MM.1S (cell line): ENCODE measurements around the gene CHCHD10.

ENCODE experiments used
- DNase-seq: peaks from one replicate; pipeline ENCODE4 v3.0.0-alpha.2; 2015
- H2AFZ ChIP-seq: fragments of 300-600 bp; sonication (generic); 2 replicates; pipeline ENCODE4 v1.6.0; 2016; ENCODE audit warnings: antibody characterized with exemption, low read length
- H3F3A ChIP-seq: fragments of 300-600 bp; sonication (generic); 2 replicates; pipeline ENCODE4 v1.6.1; 2016; ENCODE audit warnings: mild to moderate bottlenecking, antibody characterized with exemption, low read length, moderate library complexity, mixed read lengths; ENCODE audit not compliant: insufficient read depth
- H3K27ac ChIP-seq: fragments of 300-600 bp; sonication (generic); 2 replicates; pipeline ENCODE4 v1.5.1; 2016; ENCODE audit warnings: mild to moderate bottlenecking, low read length
- H3K27me3 ChIP-seq: fragments of 300-600 bp; sonication (generic); replicated peaks from 2 replicates; pipeline ENCODE4 v1.6.0; 2016; ENCODE audit warnings: low read length; ENCODE audit not compliant: insufficient read depth
- H3K36me3 ChIP-seq: fragments of 300-600 bp; sonication (generic); replicated peaks from 2 replicates; pipeline ENCODE4 v1.6.1; 2016; ENCODE audit warnings: mild to moderate bottlenecking, low read length, mixed read lengths; ENCODE audit not compliant: insufficient read depth
- H3K4me1 ChIP-seq: fragments of 300-600 bp; sonication (generic); 2 replicates; pipeline ENCODE4 v1.6.1; 2016; ENCODE audit warnings: low read length, mixed read lengths
- H3K4me2 ChIP-seq: fragments of 300-600 bp; sonication (generic); 2 replicates; pipeline ENCODE4 v1.6.0; 2016; ENCODE audit warnings: low read depth, low read length
- H3K4me3 ChIP-seq: fragments of 300-600 bp; sonication (generic); 2 replicates; pipeline ENCODE4 v1.5.1; 2016; ENCODE audit warnings: low read length, mixed read lengths
- H3K79me2 ChIP-seq: fragments of 300-600 bp; sonication (generic); 2 replicates; pipeline ENCODE4 v1.6.1; 2016; ENCODE audit warnings: mixed run types, low read length, mixed read lengths
- H3K9ac ChIP-seq: fragments of 300-600 bp; sonication (generic); 2 replicates; pipeline ENCODE4 v1.6.1; 2016; ENCODE audit warnings: low read length, mixed read lengths
- H3K9me2 ChIP-seq: fragments of 300-600 bp; sonication (generic); replicated peaks from 2 replicates; pipeline ENCODE4 v1.6.1; 2016; ENCODE audit warnings: mild to moderate bottlenecking, low read length, mixed read lengths; ENCODE audit not compliant: insufficient read depth
- H3K9me3 ChIP-seq: fragments of 300-600 bp; sonication (generic); replicated peaks from 2 replicates; pipeline ENCODE4 v1.6.1; 2016; ENCODE audit warnings: mild to moderate bottlenecking, low read length, mixed read lengths; ENCODE audit not compliant: insufficient read depth
- H4K20me1 ChIP-seq: fragments of 300-600 bp; sonication (generic); 2 replicates; pipeline ENCODE4 v1.6.1; 2016; ENCODE audit warnings: mild to moderate bottlenecking, low read length, moderate library complexity, mixed read lengths; ENCODE audit not compliant: insufficient read depth
- CTCF ChIP-seq: fragments of 300-600 bp; sonication (generic); IDR thresholded peaks from 2 replicates; pipeline ENCODE4 v1.5.1; 2016; ENCODE audit warnings: antibody characterized with exemption, low read length, mixed read lengths
- EZH2 ChIP-seq: fragments of 300-600 bp; sonication (generic); optimal IDR thresholded peaks from 2 replicates; pipeline ENCODE3; 2017; ENCODE audit warnings: low read depth, mild to moderate bottlenecking, antibody characterized with exemption, low read length, mixed read lengths
- EZH2phosphoT487 ChIP-seq: fragments of 300-600 bp; sonication (generic); IDR thresholded peaks from 2 replicates; pipeline ENCODE4 v1.6.1; 2018; ENCODE audit warnings: antibody characterized with exemption, low read length

The CHCHD10 gene

DNA sequence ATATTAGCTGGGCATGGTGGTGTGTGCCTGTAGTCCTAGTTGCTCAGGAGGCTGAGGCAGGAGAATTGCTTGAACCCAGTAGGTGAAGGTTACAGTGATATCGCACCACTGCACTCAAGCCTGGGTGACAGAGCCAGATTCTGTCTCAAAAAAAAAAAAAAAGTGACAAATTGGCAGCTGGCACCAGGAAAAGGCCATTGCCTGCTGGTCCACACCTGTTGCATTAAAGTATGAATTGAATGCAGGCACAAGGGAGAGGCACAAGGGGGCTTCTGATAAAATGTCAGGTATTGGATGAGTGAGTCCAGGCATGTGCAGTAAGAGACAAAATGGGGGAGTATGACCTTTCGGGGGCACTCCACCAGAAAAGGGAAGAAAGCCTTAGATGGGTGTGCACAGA, 45.0 kb downstream of the CHCHD10 start:
- H3K9me3 ChIP-seq = no peaks in the 10 kb centered on the region
- H3K4me1 ChIP-seq = no peaks in the 10 kb centered on the region
- H4K20me1 ChIP-seq = no peaks in the 10 kb centered on the region
- TF ChIP-seq EZH2 (no peak), EZH2phosphoT487 (no peak), CTCF (no peak)
- no peaks in the 10 kb centered on the region for H3K27me3 ChIP-seq
- no peak overlapping the region for H3K4me2 ChIP-seq
- no peak overlapping the region for H2AFZ ChIP-seq
- no peaks in the 10 kb centered on the region for H3K79me2 ChIP-seq
- H3F3A ChIP-seq = no peaks in the 10 kb centered on the region
- no peak overlapping the region for H3K9ac ChIP-seq
- no peak overlapping the region for H3K4me3 ChIP-seq
- no peaks in the 10 kb centered on the region for H3K36me3 ChIP-seq
- H3K9me2 ChIP-seq = no peaks in the 10 kb centered on the region
- no peak for DNase-seq
- H3K27ac ChIP-seq = no peak overlapping the region

- H3K9me3 ChIP-seq = no peaks in the 10 kb centered on the region
- H3K36me3 ChIP-seq = no peaks in the 10 kb centered on the region
- H3K4me1 ChIP-seq = peaks cover 4% of the 10 kb centered on the region
- no peaks in the 10 kb centered on the region for H3K9me2 ChIP-seq
- H2AFZ ChIP-seq = no peak overlapping the region
- H3K9ac ChIP-seq = no peak overlapping the region
- H3K4me3 ChIP-seq = no peak overlapping the region
- no peak for TF ChIP-seq EZH2
- no peak for TF ChIP-seq CTCF
- no peak for TF ChIP-seq EZH2phosphoT487
- no peaks in the 10 kb centered on the region for H3K27me3 ChIP-seq
- no peaks in the 10 kb centered on the region for H4K20me1 ChIP-seq
- no peaks in the 10 kb centered on the region for H3K79me2 ChIP-seq
- H3K4me2 ChIP-seq = no peak overlapping the region
- no peak overlapping the region for H3K27ac ChIP-seq
- no peaks in the 10 kb centered on the region for H3F3A ChIP-seq
- no peak for DNase-seq
Measured at GRCh38 chr22:23722160-23722559, 45.6 kb downstream of the CHCHD10 start.

DNA sequence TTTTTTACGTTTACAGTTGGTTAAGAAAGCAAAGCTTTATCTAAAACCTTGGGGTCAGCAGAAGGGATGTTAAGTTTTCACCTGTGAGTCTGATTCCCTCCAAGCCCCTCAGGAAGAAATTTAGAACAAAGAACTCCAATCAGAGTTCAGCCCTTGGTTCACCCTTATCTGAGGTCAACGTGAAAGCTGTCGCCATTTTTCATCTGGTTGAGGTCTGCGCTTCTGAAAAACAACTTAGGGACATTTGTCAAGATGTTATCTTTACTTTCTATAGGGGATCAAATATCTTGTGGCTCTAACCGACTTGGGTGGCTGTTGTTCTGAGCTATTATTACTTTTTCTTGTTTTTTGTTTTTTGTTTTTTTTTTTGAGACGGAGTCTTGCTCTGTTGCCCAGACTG, 46.9 kb downstream of the CHCHD10 start:
- H3K27ac ChIP-seq = no peak overlapping the region
- no peak for TF ChIP-seq EZH2
- no peak for TF ChIP-seq EZH2phosphoT487

DNA sequence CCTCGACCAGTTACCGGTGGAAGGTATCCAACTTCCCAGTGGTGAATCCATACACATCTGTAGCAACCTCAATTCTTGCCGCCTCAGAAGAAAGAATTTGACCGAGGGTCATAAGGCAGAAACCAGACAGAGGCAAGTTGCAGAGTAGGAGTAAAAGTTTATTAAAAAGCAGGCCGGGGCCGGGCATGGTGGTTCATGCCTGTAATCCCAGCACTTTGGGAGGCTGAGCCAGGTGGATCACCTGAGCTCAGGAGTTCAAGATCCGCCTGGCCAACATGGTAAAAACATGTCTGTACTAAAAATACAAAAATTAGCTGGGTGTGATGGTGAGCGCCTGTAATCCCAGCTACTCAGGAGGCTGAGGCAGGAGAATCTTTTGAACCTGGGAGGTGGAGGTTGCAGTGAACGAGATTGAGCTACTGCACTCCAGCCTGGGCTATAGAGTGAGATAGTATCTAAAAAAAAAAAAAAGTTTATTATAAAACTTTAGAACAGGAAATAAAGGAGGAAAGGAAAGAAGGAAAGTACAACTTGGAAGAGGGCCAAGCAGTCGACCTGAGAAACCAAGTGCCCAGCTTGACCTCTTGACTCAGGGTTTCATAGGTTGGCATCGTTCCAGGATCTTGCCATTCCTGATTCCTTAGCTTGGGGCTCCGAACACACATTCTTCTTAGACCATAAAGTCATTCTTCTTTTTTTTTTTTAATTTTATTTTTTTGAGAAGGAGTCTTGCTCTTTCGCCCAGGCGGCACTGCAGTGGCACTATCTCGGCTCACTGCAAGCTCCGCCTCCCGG, 49.2 kb downstream of the CHCHD10 start:
- Histone ChIP-seq H3K9me3 (no peaks in the 10 kb centered on the region), H3K9ac (no peak overlapping the region), H3K4me1 (peaks cover 7% of the 10 kb centered on the region), H3K27me3 (no peaks in the 10 kb centered on the region), H3K9me2 (no peaks in the 10 kb centered on the region), H3K4me3 (no peak overlapping the region), H3K4me2 (no peak overlapping the region), H3K27ac (no peak overlapping the region), H4K20me1 (no peaks in the 10 kb centered on the region), H2AFZ (no peak overlapping the region), H3K36me3 (no peaks in the 10 kb centered on the region), H3F3A (no peaks in the 10 kb centered on the region), H3K79me2 (peaks cover 21% of the 10 kb centered on the region)
- no peak for DNase-seq
- TF ChIP-seq EZH2 (no peak), CTCF (no peak), EZH2phosphoT487 (no peak)

More for the DNA sequence above, 46.9 kb downstream of the CHCHD10 start:
- no peak overlapping the region for H2AFZ ChIP-seq
- DNase-seq = no peak
- no peaks in the 10 kb centered on the region for H3K27me3 ChIP-seq
- peaks cover 13% of the 10 kb centered on the region for H3K79me2 ChIP-seq
- no peaks in the 10 kb centered on the region for H3F3A ChIP-seq
- no peak overlapping the region for H3K4me2 ChIP-seq
- H3K4me3 ChIP-seq = no peak overlapping the region
- H3K9ac ChIP-seq = no peak overlapping the region
- no peaks in the 10 kb centered on the region for H3K9me2 ChIP-seq
- no peaks in the 10 kb centered on the region for H3K36me3 ChIP-seq
- H3K9me3 ChIP-seq = no peaks in the 10 kb centered on the region
- H3K4me1 ChIP-seq = peaks cover 7% of the 10 kb centered on the region
- H4K20me1 ChIP-seq = no peaks in the 10 kb centered on the region
